HEK293T (cell line): ENCODE data around the gene ARHGAP26.

Experiments used
- CTCF ChIA-PET: fragments of 350-600 bp; formaldehyde crosslinking; extraction: SDS; loops from one replicate; lab custom pipeline; 2021; ENCODE audit warnings: antibody characterized with exemption, inconsistent platforms; lab: Yijun Ruan, JAX
- POLR2A ChIA-PET: fragments of 350-600 bp; formaldehyde crosslinking; extraction: SDS; loops from one replicate; lab custom pipeline; 2020; ENCODE audit warnings: antibody characterized with exemption, inconsistent platforms; lab: Yijun Ruan, JAX
- DNase-seq: peaks from one replicate; pipeline ENCODE4 v3.0.0; 2012; ENCODE audit warnings: mixed read lengths; ENCODE audit errors: extremely low spot score
- ARNT ChIP-seq: fragments of 450-650 bp; IDR thresholded peaks from 2 replicates; pipeline ENCODE4 v1.6.1; 2017; ENCODE audit warnings: mild to moderate bottlenecking
- BHLHE40 ChIP-seq: fragments of 450-650 bp; IDR thresholded peaks from 2 replicates; pipeline ENCODE4 v1.6.1; 2016; ENCODE audit warnings: mild to moderate bottlenecking, moderate library complexity, borderline replicate concordance
- CTBP1 ChIP-seq: fragments of 450-650 bp; IDR thresholded peaks from 2 replicates; pipeline ENCODE4 v1.6.1; 2016; ENCODE audit warnings: borderline replicate concordance
- ELF4 ChIP-seq: fragments of 450-650 bp; IDR thresholded peaks from 2 replicates; pipeline ENCODE4 v1.6.1; 2017; ENCODE audit warnings: antibody characterized with exemption
- FOXA1 ChIP-seq: fragments of 450-650 bp; IDR thresholded peaks from 2 replicates; pipeline ENCODE4 v1.6.1; 2016; ENCODE audit warnings: mild to moderate bottlenecking
- FOXK2 ChIP-seq: fragments of 450-650 bp; IDR thresholded peaks from 2 replicates; pipeline ENCODE4 v1.6.1; 2016; ENCODE audit warnings: mild to moderate bottlenecking
- FOXM1 ChIP-seq: fragments of 450-650 bp; IDR thresholded peaks from 2 replicates; pipeline ENCODE4 v1.6.1; 2017; ENCODE audit warnings: mild to moderate bottlenecking, borderline replicate concordance
- HDGF ChIP-seq: fragments of 450-650 bp; IDR thresholded peaks from 2 replicates; pipeline ENCODE4 v1.6.1; 2017; ENCODE audit warnings: antibody characterized with exemption, borderline replicate concordance
- L3MBTL2 ChIP-seq: fragments of 450-650 bp; conservative IDR thresholded peaks from 2 replicates; pipeline ENCODE4 v1.6.1; 2016; ENCODE audit warnings: mild to moderate bottlenecking
- LEF1 ChIP-seq: fragments of 450-650 bp; IDR thresholded peaks from 2 replicates; pipeline ENCODE4 v1.6.1; 2017; ENCODE audit warnings: mild to moderate bottlenecking, borderline replicate concordance
- NFRKB ChIP-seq: fragments of 450-650 bp; IDR thresholded peaks from 2 replicates; pipeline ENCODE4 v1.6.1; 2016; ENCODE audit warnings: mild to moderate bottlenecking, moderate library complexity
- PKNOX1 ChIP-seq: fragments of 450-650 bp; IDR thresholded peaks from 2 replicates; pipeline ENCODE4 v1.6.1; 2016
- SP1 ChIP-seq: fragments of 450-650 bp; IDR thresholded peaks from 2 replicates; pipeline ENCODE4 v1.6.1; 2017
- SUZ12 ChIP-seq: fragments of 450-650 bp; IDR thresholded peaks from 2 replicates; pipeline ENCODE4 v1.6.1; 2016; ENCODE audit warnings: mild to moderate bottlenecking
- TARDBP ChIP-seq: fragments of 450-650 bp; IDR thresholded peaks from 2 replicates; pipeline ENCODE4 v1.6.1; 2016
- ZNF384 ChIP-seq: fragments of 450-650 bp; IDR thresholded peaks from 2 replicates; pipeline ENCODE4 v1.6.1; 2016

The ARHGAP26 gene

DNA sequence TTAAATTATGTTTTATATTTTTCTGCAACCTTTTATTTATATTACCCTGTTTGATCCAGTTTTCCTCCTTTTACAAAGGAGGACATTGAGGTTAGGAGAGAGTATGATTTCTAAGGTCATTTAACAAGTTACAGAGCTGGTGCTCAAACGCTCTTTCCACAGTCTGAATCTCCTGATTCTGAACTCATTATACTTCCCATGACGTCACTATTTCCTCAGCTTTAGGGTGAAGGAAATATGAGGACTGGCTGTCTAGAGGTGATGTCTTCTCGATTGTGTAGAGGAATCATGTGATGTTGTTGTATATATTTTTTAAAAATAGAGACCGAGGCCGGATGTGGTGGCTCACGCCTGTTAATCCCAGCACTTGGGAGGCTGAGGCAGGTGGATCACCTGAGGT lies 140.0 kb downstream of the ARHGAP26 start:
- no peak for TF ChIP-seq FOXK2
- no peak for TF ChIP-seq NFRKB
- ChIA-PET POLR2A (no interaction called here), CTCF (no interaction called here)
- DNase-seq: no peak

- no peak for TF ChIP-seq ARNT
- no peak for TF ChIP-seq TARDBP
- no peak for TF ChIP-seq FOXA1
- TF ChIP-seq NFRKB: no peak
- no peak for TF ChIP-seq SP1
- no peak for TF ChIP-seq L3MBTL2
- ChIA-PET CTCF (no interaction called here), POLR2A (no interaction called here)
- DNase-seq: no peak
Observed at GRCh38 chr5:142911170-142911569, 141.0 kb downstream of the ARHGAP26 start.

DNA sequence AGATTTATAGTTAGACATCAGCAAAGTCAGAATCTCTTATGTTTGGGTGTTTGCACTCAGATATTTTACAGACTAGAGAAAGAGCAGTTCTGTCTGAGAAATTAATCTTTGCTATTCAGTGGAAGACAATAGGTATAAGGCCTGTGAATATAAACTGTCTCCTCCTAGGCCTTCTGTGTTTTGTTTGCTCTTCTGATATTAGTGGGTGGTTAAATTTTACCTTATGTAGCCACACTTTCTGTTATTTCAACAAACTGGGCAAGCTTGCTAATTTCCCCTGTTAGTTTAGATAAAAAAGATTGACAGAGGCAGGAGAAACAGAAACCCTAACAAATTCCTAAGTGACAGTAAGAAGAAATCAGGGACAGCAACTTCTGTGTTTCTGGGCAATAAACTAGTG lies 141.6 kb downstream of the ARHGAP26 start:
- POLR2A ChIA-PET: no interaction called here
- no peak for TF ChIP-seq HDGF
- no peak for TF ChIP-seq FOXK2
- no peak for TF ChIP-seq FOXM1
- no peak for TF ChIP-seq ARNT
- no peak for TF ChIP-seq FOXA1
- TF ChIP-seq SUZ12: no peak
- TF ChIP-seq TARDBP: no peak
- TF ChIP-seq L3MBTL2: no peak
- TF ChIP-seq BHLHE40: no peak
- no peak for TF ChIP-seq ELF4
- TF ChIP-seq ZNF384: no peak
- no peak for TF ChIP-seq PKNOX1
- TF ChIP-seq LEF1: no peak
- TF ChIP-seq NFRKB: no peak
- no peak for TF ChIP-seq SP1
- TF ChIP-seq CTBP1: no peak
- CTCF ChIA-PET: interaction anchor here (0.6 kb wide), 1 partner anchor 88 kb away, joined by 5 read pairs; no protein-coding TSS in a partner anchor
- DNase-seq: no peak

GRCh38 chr5:142913728-142914338 lies 143.7 kb downstream of the ARHGAP26 start:
- ChIA-PET CTCF (interaction anchor here (0.9 to 1.3 kb wide), 2 partner anchors 31 to 201 kb away, joined by 3 read pairs; no protein-coding TSS in a partner anchor), POLR2A (no interaction called here)
- no peak for DNase-seq
- no peak for TF ChIP-seq L3MBTL2
- TF ChIP-seq FOXK2: no peak
- no peak for TF ChIP-seq FOXM1
- TF ChIP-seq SUZ12: no peak
- no peak for TF ChIP-seq CTBP1
- no peak for TF ChIP-seq HDGF
- TF ChIP-seq FOXA1: no peak
- TF ChIP-seq LEF1: no peak
- TF ChIP-seq ARNT: no peak
- no peak for TF ChIP-seq PKNOX1
- TF ChIP-seq TARDBP: no peak
- TF ChIP-seq ELF4: no peak
- TF ChIP-seq NFRKB: no peak
- no peak for TF ChIP-seq ZNF384
- TF ChIP-seq SP1: no peak

GRCh38 chr5:142915038-142915437 lies 144.9 kb downstream of the ARHGAP26 start:
- CTCF ChIA-PET: interaction anchor here (0.7 to 1.5 kb wide), 3 partner anchors 60 to 202 kb away, joined by 3 to 4 read pairs (median 4); no protein-coding TSS in a partner anchor
- DNase-seq: no peak
- TF ChIP-seq TARDBP: no peak
- TF ChIP-seq FOXA1: no peak
- TF ChIP-seq ARNT: no peak
- no peak for TF ChIP-seq SP1
- TF ChIP-seq CTBP1: no peak
- TF ChIP-seq LEF1: no peak
- TF ChIP-seq FOXM1: no peak
- no peak for TF ChIP-seq FOXK2
- TF ChIP-seq HDGF: no peak
- no peak for TF ChIP-seq L3MBTL2
- no peak for TF ChIP-seq ZNF384
- POLR2A ChIA-PET: no interaction called here

GRCh38 chr5:142915813-142916424 lies 145.7 kb downstream of the ARHGAP26 start:
- DNase-seq: peak; percentile 59
- POLR2A ChIA-PET: no interaction called here
- CTCF ChIA-PET: interaction anchor here (0.7 to 1.5 kb wide), 6 partner anchors 9 to 234 kb away, joined by 3 to 7 read pairs (median 4); no protein-coding TSS in a partner anchor

GRCh38 chr5:142918959-142919635 lies 148.9 kb downstream of the ARHGAP26 start:
- CTCF ChIA-PET: interaction anchor here (0.6 kb wide), 1 partner anchor 201 kb away, joined by 3 read pairs; no protein-coding TSS in a partner anchor
- DNase-seq: no peak
- TF ChIP-seq NFRKB (no peak), L3MBTL2 (no peak), ELF4 (no peak), FOXM1 (no peak), ZNF384 (no peak), ARNT (no peak), BHLHE40 (no peak), TARDBP (no peak), CTBP1 (no peak), SP1 (no peak), HDGF (no peak)
- POLR2A ChIA-PET: no interaction called here

More at GRCh38 chr5:142915813-142916424, 145.7 kb downstream of the ARHGAP26 start:
- no peak for TF ChIP-seq TARDBP
